CD4-positive, alpha-beta T cell treated with Interleukin-6 for 4 hours (primary cell): ENCODE measurements around the gene HKDC1.
"Not testable (repeated sequence)": the region's sequence is repeated elsewhere in the genome, so short reads cannot be mapped to it uniquely, and the experiment has no call there.

Source experiments
- DNase-seq: peaks from one replicate; pipeline ENCODE4 v3.0.0-alpha.2; 2020; ENCODE audit warnings: mixed read lengths

Gene HKDC1

GRCh38 chr10:69220041-69220451, at the start of gene HKDC1:
Gene HKDC1 (plus strand): TSS chr10:69220332. CDS start chr10:69220436, 104 bp downstream.
- no peak for DNase-seq

GRCh38 chr10:69172241-69172982, 47.7 kb upstream of the HKDC1 start:
- DNase-seq: no peak

- DNase-seq: not testable (repeated sequence)
Measured at GRCh38 chr10:69175326-69175725, 44.8 kb upstream of the HKDC1 start.

- DNase-seq: no peak
Measured at GRCh38 chr10:69176823-69177222, 43.3 kb upstream of the HKDC1 start.

- peak; percentile 7 for DNase-seq
Measured at GRCh38 chr10:69179089-69179742, 40.9 kb upstream of the HKDC1 start.

GRCh38 chr10:69179743-69180524, 40.2 kb upstream of the HKDC1 start, which contains the start of gene SUPV3L1:
Gene SUPV3L1 (plus strand): TSS chr10:69180234. CDS start chr10:69180292, 58 bp downstream.
- DNase-seq: peak; percentile 87

GRCh38 chr10:69180525-69181204, 39.5 kb upstream of the HKDC1 start:
- no peak for DNase-seq

- no peak for DNase-seq
Measured at GRCh38 chr10:69181433-69181832, 38.7 kb upstream of the HKDC1 start.

- no peak for DNase-seq
Measured at GRCh38 chr10:69182005-69182404, 38.1 kb upstream of the HKDC1 start.

GRCh38 chr10:69186524-69186923, 33.6 kb upstream of the HKDC1 start:
- no peak for DNase-seq

- no peak for DNase-seq
Measured at GRCh38 chr10:69201045-69201444, 19.1 kb upstream of the HKDC1 start.

GRCh38 chr10:69202332-69202731, 17.8 kb upstream of the HKDC1 start:
- no peak for DNase-seq

GRCh38 chr10:69208761-69209160, 11.4 kb upstream of the HKDC1 start:
- no peak for DNase-seq

- DNase-seq: no peak
Measured at GRCh38 chr10:69209787-69210484, 10.2 kb upstream of the HKDC1 start.

- DNase-seq: no peak
Measured at GRCh38 chr10:69211104-69211503, 9.0 kb upstream of the HKDC1 start.

- no peak for DNase-seq
Measured at GRCh38 chr10:69211524-69211923, 8.6 kb upstream of the HKDC1 start.

- no peak for DNase-seq
Measured at GRCh38 chr10:69213591-69214311, 6.4 kb upstream of the HKDC1 start.

- no peak for DNase-seq
Measured at GRCh38 chr10:69214666-69215131, 5.4 kb upstream of the HKDC1 start.

GRCh38 chr10:69215405-69216171, 4.5 kb upstream of the HKDC1 start:
- peak; percentile 21 for DNase-seq

GRCh38 chr10:69216577-69217118, 3.5 kb upstream of the HKDC1 start:
- no peak for DNase-seq
